K562 (cell line): ENCODE results near the gene LHX3. TPM values are rescaled to one million over a fixed set of nuclear protein-coding genes. Genes with fewer than 3 reads are reported as not detected.

Experiments
- ATAC-seq: fragments of 200-7000 bp; cut with Tn5 transposase; 3 replicates; pipeline ENCODE4 v1.9.1; 2020; ENCODE audit warnings: moderate library complexity
- BruUV-seq: library from RNA; stranded (reverse); fragments of 400-500 nt; replicated peaks from 2 replicates; lab custom pipeline; 2021; lab: Mats Ljungman, UMichigan
- CTCF ChIA-PET: fragments of 300-600 bp; formaldehyde crosslinking; extraction: SDS; loops from one replicate; lab custom pipeline; 2021; ENCODE audit warnings: low intra/inter-chr PET ratio; lab: Yijun Ruan, JAX
- POLR2A ChIA-PET: fragments of 300-600, 350-650 bp; sonication (Branson Sonifier 250); formaldehyde crosslinking; extraction: SDS; loops from one replicate; lab custom pipeline; 2021; ENCODE audit warnings: antibody characterized with exemption, inconsistent platforms; lab: Yijun Ruan, JAX
- DNase-seq, 4 experiments: peaks; one replicate each; pipeline versions ENCODE4 v3.0.0 to v3.0.0-alpha.2; 2011 to 2018; ENCODE audit warnings: low spot score in 3 of 4, mixed read lengths in 3 of 4; ENCODE audit errors: extremely low read depth in 1 of 4
- FAIRE-seq: peaks from 2 replicates; lab custom pipeline; 2011; peaks lifted over from hg19 to GRCh38; lab: Jason Lieb, UNC
- H2AFZ ChIP-seq: 2 replicates; pipeline ENCODE4 v1.6.0; 2011; ENCODE audit warnings: low read depth, low read length, control low read depth, inconsistent platforms
- H3K27ac ChIP-seq: fragments of 200-600 bp; 3 replicates; pipeline ENCODE4 v1.8.0; 2011; ENCODE audit warnings: low read depth, mild to moderate bottlenecking, control low read depth, inconsistent platforms, low read length, moderate library complexity, mixed read lengths; ENCODE audit errors: extremely low read depth
- H3K27me3 ChIP-seq, 2 experiments: fragments of 300-600 bp in 1 of 2; 2 replicates in 1 of 2; 3 replicates in 1 of 2; pipeline versions ENCODE4 v1.6.0 to v1.8.0; 2011; ENCODE audit warnings: inconsistent platforms in 2 of 2, low read length in 2 of 2, mild to moderate bottlenecking in 1 of 2, mixed read lengths in 1 of 2, moderate library complexity in 1 of 2; ENCODE audit not compliant: control insufficient read depth in 2 of 2, insufficient read depth in 2 of 2
- H3K36me3 ChIP-seq: fragments of 300-600 bp; 3 replicates; pipeline ENCODE4 v1.8.0; 2011; ENCODE audit warnings: mild to moderate bottlenecking, low read length, inconsistent platforms; ENCODE audit not compliant: control insufficient read depth, insufficient read depth
- H3K4me1 ChIP-seq, 2 experiments: fragments of 200-600 bp in 1 of 2; replicated peaks in 1 of 2; 2 replicates in 1 of 2; 3 replicates in 1 of 2; pipeline versions ENCODE4 v1.5.1 to v1.8.0; 2011; ENCODE audit warnings: inconsistent platforms in 2 of 2, low read length in 2 of 2, mild to moderate bottlenecking in 1 of 2, mixed read lengths in 1 of 2, moderate library complexity in 1 of 2; ENCODE audit not compliant: control insufficient read depth in 2 of 2, insufficient read depth in 2 of 2
- H3K4me2 ChIP-seq: 2 replicates; pipeline ENCODE4 v1.6.1; 2011; ENCODE audit warnings: low read length, control low read depth, inconsistent platforms, mixed read lengths; ENCODE audit not compliant: insufficient read depth
- H3K4me3 ChIP-seq: fragments of 200-600 bp; sonication (generic), shearing (Covaris generic); 2 replicates; pipeline ENCODE4 v1.5.1; 2016; ENCODE audit warnings: control low read depth, inconsistent platforms
- H3K79me2 ChIP-seq: fragments of 200-600 bp; 3 replicates; pipeline ENCODE4 v1.8.0; 2011; ENCODE audit warnings: low read length, inconsistent platforms; ENCODE audit not compliant: control insufficient read depth, insufficient read depth
- H3K9ac ChIP-seq, 2 experiments: 2 replicates each; pipeline versions ENCODE4 v1.6.0 to v1.6.1; 2011; ENCODE audit warnings: low read depth in 2 of 2, low read length in 2 of 2, control low read depth in 1 of 2, inconsistent platforms in 1 of 2, mild to moderate bottlenecking in 1 of 2, mixed read lengths in 1 of 2; ENCODE audit not compliant: insufficient read depth in 1 of 2
- H3K9me1 ChIP-seq: one replicate; pipeline ENCODE4 v1.6.0; 2011; ENCODE audit warnings: inconsistent platforms, mild to moderate bottlenecking, low read length, moderate library complexity; ENCODE audit not compliant: control insufficient read depth, insufficient read depth
- H3K9me3 ChIP-seq: replicated peaks from 2 replicates; pipeline ENCODE4 v1.5.1; 2011; ENCODE audit warnings: low read depth, low read length, inconsistent platforms; ENCODE audit not compliant: control insufficient read depth, insufficient read depth
- H4K20me1 ChIP-seq: replicated peaks from 2 replicates; pipeline ENCODE4 v1.6.1; 2011; ENCODE audit warnings: low read length, inconsistent platforms, mixed read lengths; ENCODE audit not compliant: control insufficient read depth, insufficient read depth
- MEIS2 ChIP-seq: fragments of 450-650 bp; IDR thresholded peaks from 2 replicates; pipeline ENCODE4 v1.6.1; 2014; ENCODE audit warnings: mild to moderate bottlenecking; ENCODE audit not compliant: partially characterized antibody
- NCOA6 ChIP-seq: fragments of 450-650 bp; IDR thresholded peaks from 2 replicates; pipeline ENCODE4 v1.6.1; 2017; ENCODE audit warnings: mild to moderate bottlenecking
- PHF20 ChIP-seq: fragments of 450-650 bp; IDR thresholded peaks from 2 replicates; pipeline ENCODE4 v1.6.1; 2018; ENCODE audit not compliant: partially characterized antibody
- SMAD1 ChIP-seq: fragments of 150-350 bp; IDR thresholded peaks from 2 replicates; pipeline ENCODE4 v1.6.1; 2014; ENCODE audit warnings: low read length, low read depth; ENCODE audit not compliant: partially characterized antibody
- ZFPM2 ChIP-seq: fragments of 250-450 bp; sonication (Bioruptor Pico); IDR thresholded peaks from 2 replicates; pipeline ENCODE4 v1.5.1; 2022; ENCODE audit warnings: mild to moderate bottlenecking
- ZNF324 ChIP-seq: fragments of 250-450 bp; sonication (Bioruptor Pico); IDR thresholded peaks from 2 replicates; pipeline ENCODE4 v1.4.0; 2020; ENCODE audit warnings: mild to moderate bottlenecking
- WGBS: fragments of 100-300 bp; shearing (Covaris generic); methylation state at CpG from one replicate; pipeline ENCODE4 v1.1.6; 2016; ENCODE audit warnings: low coverage, mixed read lengths; ENCODE audit not compliant: insufficient coverage; ENCODE audit errors: missing lambda C conversion rate; 5-methylcytosine and 5-hydroxymethylcytosine counted together
- in situ Hi-C: fragments of 300-500 bp; cut with MboI; formaldehyde crosslinking; loops from 4 replicates; pipeline ENCODE4 v1.15.0; 2018; ENCODE audit warnings: inconsistent platforms, mixed read lengths
- intact Hi-C: fragments of 100-400 bp; cut with micrococcal nuclease; formaldehyde crosslinking; loops from 2 replicates; pipeline ENCODE4 v1.14.2; 2022
- polyA plus RNA-seq, 8 experiments: library from polyadenylated mRNA; depleted of rRNA in 4 of 8; stranded (reverse) in 5 of 8; unstranded in 3 of 8; fragments of >200 nt; fragmentation: Nextera tagmentation in 2 of 8; fragmentation: Illumina TruSeq in 1 of 8; extraction: Ambion mirVana in 2 of 8; extraction: Trizol in 1 of 8; gene quantifications; 2 replicates each; pipeline versions ENCODE4 v1.2.1 to v1.2.3, GENCODE V29; 2011 to 2014; ENCODE audit warnings: inconsistent platforms in 1 of 8, missing spikeins in 1 of 8
- total RNA-seq, 7 experiments: library from RNA; depleted of rRNA in 6 of 7; stranded (reverse); fragments of >200 nt in 6 of 7; fragmentation: Illumina TruSeq in 2 of 7; extraction: Trizol in 2 of 7; gene quantifications; 2 replicates each; pipeline versions ENCODE4 v1.2.1 to v1.2.3, GENCODE V29; 2011 to 2021; ENCODE audit warnings: low replicate concordance in 1 of 7
- TF ChIP-seq, protein P1 (sequence below), 2 experiments: IDR thresholded peaks in 1 of 2; conservative IDR thresholded peaks in 1 of 2; 2 replicates each; pipeline ENCODE4 v1.6.1; 2016; ENCODE audit warnings: low read depth in 2 of 2, mild to moderate bottlenecking in 1 of 2, missing compliant biosample characterization in 1 of 2, missing genetic modification characterization in 1 of 2, moderate library complexity in 1 of 2

LHX3 gene
- total and polyA plus RNA-seq, 9 of the 15 experiments (the other 6 are each of a cell fraction or from before 2014, with no cell fraction given), result 0.09 TPM; not detected in 8

DNA sequence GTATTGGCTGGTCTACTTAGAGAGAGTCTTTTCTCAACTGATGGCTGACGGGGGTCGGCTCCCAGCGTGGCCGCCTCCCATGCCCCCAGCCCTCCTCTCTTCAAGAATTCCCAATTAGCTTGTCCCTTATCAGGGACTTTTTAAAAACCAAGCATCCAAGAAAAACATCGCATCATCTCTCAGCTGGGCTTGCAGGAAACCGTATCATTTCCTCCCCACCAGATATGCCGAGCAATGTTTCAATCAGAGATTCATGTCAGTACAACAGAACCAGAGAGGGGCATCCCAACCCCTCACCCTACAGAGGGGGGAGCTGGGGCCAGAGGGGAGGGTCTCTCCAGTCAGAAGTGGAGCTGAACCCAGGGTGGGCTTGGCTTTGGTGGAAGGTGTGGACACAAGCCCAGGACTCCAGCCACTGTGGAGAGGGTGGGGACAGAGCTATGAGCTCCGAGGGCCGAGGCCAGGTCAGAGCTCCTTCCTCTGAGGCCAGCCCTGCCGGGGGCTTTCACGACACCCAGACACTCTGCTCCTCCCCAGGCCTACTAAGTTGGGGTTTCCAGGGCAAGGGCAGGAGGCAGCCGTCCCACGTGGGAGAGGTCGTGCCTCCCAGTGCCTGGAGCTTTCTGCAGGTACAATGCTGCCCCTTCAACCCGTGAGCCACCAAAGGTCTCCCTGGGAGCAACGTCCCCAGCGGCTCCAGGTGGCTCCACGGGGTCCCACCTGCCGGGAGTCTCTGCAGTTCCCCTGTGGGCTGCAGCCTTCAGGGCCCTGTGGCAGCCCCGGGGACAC lies 47.3 kb downstream of the LHX3 start (continued):
- TF ChIP-seq ZFPM2 (CRISPR knock-in tag) (no peak), PHF20 (no peak), NCOA6 (no peak)

DNA sequence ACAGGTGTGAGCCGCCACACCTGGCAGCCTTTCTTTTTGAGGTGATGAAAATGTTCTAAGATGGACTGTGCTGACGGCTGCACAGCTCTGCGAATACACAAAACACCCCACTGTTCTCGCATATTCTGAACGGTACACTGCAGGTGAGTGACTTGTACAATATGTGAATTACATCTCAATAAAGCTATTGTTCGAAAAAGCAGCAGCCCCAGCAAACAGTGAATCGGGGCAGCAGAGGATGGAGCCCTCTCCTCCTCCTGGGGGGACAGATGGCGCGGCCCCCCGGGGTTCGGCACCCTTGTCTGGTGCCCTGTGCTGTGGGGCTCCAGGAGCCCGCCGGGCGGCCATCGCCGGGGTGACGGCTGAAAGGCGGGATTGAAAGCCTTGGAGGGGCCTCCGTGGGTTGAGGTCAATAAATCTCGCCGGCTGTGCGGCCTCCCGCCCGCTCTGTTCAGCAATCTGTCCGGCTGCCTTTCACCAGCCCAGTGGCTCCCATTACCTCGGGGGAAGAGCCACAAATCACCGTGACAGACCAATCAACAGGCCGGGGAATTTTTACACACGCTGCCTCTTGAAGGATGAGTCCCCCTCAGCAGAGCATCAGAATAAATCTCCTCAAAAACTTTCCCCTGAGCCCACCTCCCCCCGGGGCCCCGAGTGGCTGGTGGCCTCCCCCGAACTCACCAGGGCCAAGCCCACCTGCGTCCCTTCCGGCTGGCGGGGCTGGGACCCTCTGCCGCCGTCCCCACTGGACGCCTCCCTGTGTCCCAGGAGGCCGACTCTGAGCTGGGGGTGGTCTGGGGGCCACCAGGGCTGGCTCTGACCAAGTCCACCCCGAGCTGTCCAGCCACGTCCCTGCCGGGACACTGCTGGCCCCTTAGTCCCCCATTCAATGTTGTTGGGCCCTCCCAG lies 48.5 kb downstream of the LHX3 start:
- no peaks in the 10 kb centered on the region for H3K36me3 ChIP-seq
- no peaks in the 10 kb centered on the region for H3K79me2 ChIP-seq
- no peak overlapping the region for H2AFZ ChIP-seq
- in situ Hi-C loops, result no loop called here
- H3K9me3 ChIP-seq, result no peaks in the 10 kb centered on the region
- ChIA-PET CTCF (no interaction called here), POLR2A (interaction anchor here (1.1 kb wide), 1 partner anchor 11 kb away, joined by 3 read pairs; no protein-coding TSS in a partner anchor)
- 10% methylated on average over 36 of the region's 42 CpGs for WGBS
- no TSS peak for BruUV-seq
- H4K20me1 ChIP-seq, result peaks cover 5% of the 10 kb centered on the region; the same call in 1 of the 2 replicates
- H3K9me1 ChIP-seq, result no peaks in the 10 kb centered on the region
- peaks cover 0 to 39% of the 10 kb centered on the region in 2 experiments; a peak in 2 of 5 replicates for H3K4me1 ChIP-seq
- intact Hi-C loops, result no loop called here
- FAIRE-seq, result no peak
- peaks cover 56 to 67% of the 10 kb centered on the region in 2 experiments for H3K27me3 ChIP-seq
- no peak for ATAC-seq
- no peak overlapping the region for H3K4me2 ChIP-seq
- no peak overlapping the region for H3K27ac ChIP-seq
- H3K9ac ChIP-seq, result no peak overlapping the region; a peak in 1 of 4 replicates
- DNase-seq, result no peak
- H3K4me3 ChIP-seq, result no peak overlapping the region
- TF ChIP-seq SMAD1 (no peak), MEIS2 (peak; percentile 30), ZNF324 (CRISPR knock-in tag) (no peak)
- TF ChIP-seq, protein P1, sequence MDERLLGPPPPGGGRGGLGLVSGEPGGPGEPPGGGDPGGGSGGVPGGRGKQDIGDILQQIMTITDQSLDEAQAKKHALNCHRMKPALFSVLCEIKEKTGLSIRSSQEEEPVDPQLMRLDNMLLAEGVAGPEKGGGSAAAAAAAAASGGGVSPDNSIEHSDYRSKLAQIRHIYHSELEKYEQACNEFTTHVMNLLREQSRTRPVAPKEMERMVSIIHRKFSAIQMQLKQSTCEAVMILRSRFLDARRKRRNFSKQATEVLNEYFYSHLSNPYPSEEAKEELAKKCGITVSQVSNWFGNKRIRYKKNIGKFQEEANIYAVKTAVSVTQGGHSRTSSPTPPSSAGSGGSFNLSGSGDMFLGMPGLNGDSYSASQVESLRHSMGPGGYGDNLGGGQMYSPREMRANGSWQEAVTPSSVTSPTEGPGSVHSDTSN (CRISPR knock-in tag; IDR thresholded peaks at IDR 0.05; ENCODE audit: low read depth), result no peak
- TF ChIP-seq, protein P1 (tag; conservative IDR thresholded peaks at IDR 0.05; ENCODE audit: low read depth), result 0 out of 2 replicates have a peak, but pooled peaks have one; percentile 7
